NK-92 treated with Interleukin-12 subunit alpha and Interleukin-12 subunit beta, amount 100 ng/mL, for 24 hours (cell line): ENCODE measurements around the gene PLLP.
"Not testable (repeated sequence)": the region's sequence is repeated elsewhere in the genome, so short reads cannot be mapped to it uniquely, and the experiment has no call there.

Source experiments
- DNase-seq: peaks from one replicate; lab custom pipeline; 2025; lab: John Stamatoyannopoulos, UW

The PLLP gene

GRCh38 chr16:57273826-57274225 is 10.6 kb downstream of the PLLP start:
- no peak for DNase-seq

GRCh38 chr16:57273359-57273758 is 11.1 kb downstream of the PLLP start:
- DNase-seq, result no peak

GRCh38 chr16:57271867-57272495 is 12.5 kb downstream of the PLLP start:
- no peak for DNase-seq

GRCh38 chr16:57271063-57271345 is 13.5 kb downstream of the PLLP start:
- DNase-seq, result no peak

- DNase-seq, result no peak
Measured at GRCh38 chr16:57270221-57271062, 14.0 kb downstream of the PLLP start.

GRCh38 chr16:57268804-57269800 is 15.4 kb downstream of the PLLP start:
- DNase-seq, result no peak

- not testable (repeated sequence) for DNase-seq
Measured at GRCh38 chr16:57267343-57267742, 17.1 kb downstream of the PLLP start.

GRCh38 chr16:57266531-57267260 is 17.8 kb downstream of the PLLP start:
- DNase-seq, result no peak

- no peak for DNase-seq
Measured at GRCh38 chr16:57265850-57266530, 18.5 kb downstream of the PLLP start.

- DNase-seq, result no peak
Measured at GRCh38 chr16:57264950-57265371, 19.5 kb downstream of the PLLP start.

GRCh38 chr16:57264381-57264780 is 20.1 kb downstream of the PLLP start:
- no peak for DNase-seq

- no peak for DNase-seq
Measured at GRCh38 chr16:57263541-57264351, 20.7 kb downstream of the PLLP start.

- DNase-seq, result no peak
Measured at GRCh38 chr16:57262841-57263540, 21.5 kb downstream of the PLLP start.

GRCh38 chr16:57261806-57262205 is 22.7 kb downstream of the PLLP start:
- no peak for DNase-seq

GRCh38 chr16:57260294-57260929 is 24.1 kb downstream of the PLLP start:
- no peak for DNase-seq

- DNase-seq, result no peak
Measured at GRCh38 chr16:57258910-57259475, 25.5 kb downstream of the PLLP start.

GRCh38 chr16:57258226-57258909 is 26.1 kb downstream of the PLLP start:
- no peak for DNase-seq

GRCh38 chr16:57257455-57258070 is 26.9 kb downstream of the PLLP start:
- DNase-seq, result no peak
